ENCODE data around the gene MDP1. TPM values are rescaled to one million over a fixed set of nuclear protein-coding genes. Genes with fewer than 3 reads are reported as not detected.

Gene MDP1
- total RNA-seq, 4 donors from 2014 or later: 6.9 to 17.1 (median 11.4) TPM

- ATAC-seq: no peak
- WGBS, 2 donors (ENCODE audit: low coverage in 1 of 2): 83 to 100% methylated on average over 1 of the region's 8 CpGs
- H3K36me3 ChIP-seq: peaks cover 0 to 26% of the 10 kb centered on the region in 2 donors
- TF ChIP-seq POLR2AphosphoS5 (IDR thresholded peaks at IDR 0.05): no peak
- TF ChIP-seq POLR2A (IDR thresholded peaks at IDR 0.05): no peak
- TF ChIP-seq CTCF (IDR thresholded peaks at IDR 0.05): no peak
- no peak overlapping the region for H3K27ac ChIP-seq
- H3K9me3 ChIP-seq: no peaks in the 10 kb centered on the region
- no peak overlapping the region for H3K4me3 ChIP-seq
- H3K27me3 ChIP-seq: no peaks in the 10 kb centered on the region
- H3K4me1 ChIP-seq: peaks cover 0 to 9% (median 0%) of the 10 kb centered on the region in 3 donors
These were observed 39.6 kb upstream of the MDP1 start for GRCh38 chr14:24255438-24255837.

- Histone ChIP-seq H3K36me3 (peaks cover 0 to 26% of the 10 kb centered on the region in 2 donors), H3K27ac (no peak overlapping the region), H3K27me3 (no peaks in the 10 kb centered on the region), H3K4me1 (peaks cover 0 to 9% (median 0%) of the 10 kb centered on the region in 3 donors), H3K4me3 (no peak overlapping the region), H3K9me3 (no peaks in the 10 kb centered on the region)
- TF ChIP-seq CTCF (IDR thresholded peaks at IDR 0.05) (no peak), EP300 (IDR thresholded peaks at IDR 0.05) (no peak), POLR2A (IDR thresholded peaks at IDR 0.05) (no peak), POLR2AphosphoS5 (IDR thresholded peaks at IDR 0.05) (no peak)
- 100% methylated on average over 2 to 3 of the region's 19 CpGs for WGBS, 2 donors (ENCODE audit: low coverage in 1 of 2)
- ATAC-seq: no peak
These were observed 38.9 kb upstream of the MDP1 start for GRCh38 chr14:24254630-24255392.

GRCh38 chr14:24253936-24254335 lies 38.1 kb upstream of the MDP1 start:
- TF ChIP-seq POLR2AphosphoS5 (IDR thresholded peaks at IDR 0.05): no peak
- TF ChIP-seq POLR2A (IDR thresholded peaks at IDR 0.05): no peak
- TF ChIP-seq EP300 (IDR thresholded peaks at IDR 0.05): no peak
- TF ChIP-seq CTCF (IDR thresholded peaks at IDR 0.05): no peak
- Histone ChIP-seq H3K9me3 (no peaks in the 10 kb centered on the region), H3K27me3 (no peaks in the 10 kb centered on the region), H3K4me3 (no peak overlapping the region), H3K4me1 (peaks cover 0 to 3% (median 0%) of the 10 kb centered on the region in 3 donors), H3K36me3 (peaks cover 0 to 26% of the 10 kb centered on the region in 2 donors), H3K27ac (no peak overlapping the region)
- no peak for ATAC-seq
- 67% methylated on average over 6 of the region's 7 CpGs; no CpG with 5 or more reads in 1 of the 2 donors for WGBS, 2 donors (ENCODE audit: low coverage in 1 of 2)

GRCh38 chr14:24252289-24253124 lies 36.6 kb upstream of the MDP1 start:
- no peaks in the 10 kb centered on the region for H3K9me3 ChIP-seq
- peaks cover 0 to 26% of the 10 kb centered on the region in 2 donors for H3K36me3 ChIP-seq
- TF ChIP-seq POLR2A (IDR thresholded peaks at IDR 0.05) (no peak), EP300 (IDR thresholded peaks at IDR 0.05) (no peak), POLR2AphosphoS5 (IDR thresholded peaks at IDR 0.05) (no peak), CTCF (IDR thresholded peaks at IDR 0.05) (no peak)
- H3K27me3 ChIP-seq: no peaks in the 10 kb centered on the region
- H3K27ac ChIP-seq: no peak overlapping the region
- 40% methylated on average over 1 of the region's 11 CpGs; no CpG with 5 or more reads in 1 of the 2 donors for WGBS, 2 donors (ENCODE audit: low coverage in 1 of 2)
- no peaks in the 10 kb centered on the region for H3K4me1 ChIP-seq
- no peak overlapping the region for H3K4me3 ChIP-seq
- ATAC-seq: no peak
